Endothelial cell of umbilical vein (primary cell): ENCODE data around the gene UVSSA. TPM values are rescaled to one million over a fixed set of nuclear protein-coding genes. Genes with fewer than 3 reads are reported as not detected.

Experiments
- BruUV-seq: library from RNA; stranded (reverse); fragments of 400-500 nt; replicated peaks from 2 replicates; lab custom pipeline; 2021; lab: Mats Ljungman, UMichigan
- CTCF ChIA-PET: fragments of 300-600, 350-600 bp; sonication (Branson Sonifier 250); formaldehyde crosslinking; loops from one replicate; lab custom pipeline; 2021; ENCODE audit warnings: antibody characterized with exemption, inconsistent platforms; lab: Charles Lee
- POLR2A ChIA-PET: fragments of 300-600, 350-600 bp; sonication (Branson Sonifier 250); formaldehyde crosslinking; loops from one replicate; lab custom pipeline; 2021; ENCODE audit warnings: antibody characterized with exemption, inconsistent platforms; lab: Charles Lee
- DNase-seq: peaks from one replicate; pipeline ENCODE4 v3.0.0-alpha.2; 2011; ENCODE audit warnings: low read depth, low spot score
- FAIRE-seq: peaks from 2 replicates; lab custom pipeline; 2011; peaks lifted over from hg19 to GRCh38; lab: Jason Lieb, UNC
- H2AFZ ChIP-seq: 2 replicates; pipeline ENCODE4 v1.6.0; 2012; ENCODE audit warnings: low read depth, low read length, control low read depth, inconsistent platforms
- H3K27ac ChIP-seq: 2 replicates; pipeline ENCODE4 v1.5.1; 2011; ENCODE audit warnings: low read depth, mild to moderate bottlenecking, control low read depth, low read length, moderate library complexity; ENCODE audit not compliant: insufficient read depth
- H3K27me3 ChIP-seq, 2 experiments: 2 replicates each; pipeline versions ENCODE4 v1.6.0 to v1.6.1; 2011; ENCODE audit warnings: low read length in 2 of 2, mixed read lengths in 1 of 2; ENCODE audit not compliant: control insufficient read depth in 2 of 2, insufficient read depth in 2 of 2
- H3K36me3 ChIP-seq, 2 experiments: 2 replicates in 1 of 2; 3 replicates in 1 of 2; pipeline ENCODE4 v1.5.1; 2011; ENCODE audit warnings: low read length in 2 of 2, mild to moderate bottlenecking in 1 of 2, moderate library complexity in 1 of 2; ENCODE audit not compliant: control insufficient read depth in 2 of 2, insufficient read depth in 2 of 2; ENCODE audit errors: extremely low read depth in 1 of 2
- H3K4me1 ChIP-seq: 3 replicates; pipeline ENCODE4 v1.5.1; 2011; ENCODE audit warnings: mild to moderate bottlenecking, low read length; ENCODE audit not compliant: control insufficient read depth, insufficient read depth; ENCODE audit errors: extremely low read depth
- H3K4me2 ChIP-seq: 2 replicates; pipeline ENCODE4 v1.6.1; 2011; ENCODE audit warnings: low read length, control low read depth, mixed read lengths; ENCODE audit not compliant: insufficient read depth
- H3K4me3 ChIP-seq, 3 experiments: fragments of 200-600 bp in 1 of 3; sonication (generic), shearing (Covaris generic) in 1 of 3; replicated peaks in 1 of 3; 2 replicates each; pipeline ENCODE4 v1.5.1; 2011 to 2016; ENCODE audit warnings: control low read depth in 3 of 3, low read length in 3 of 3, mild to moderate bottlenecking in 2 of 3, inconsistent platforms in 1 of 3, low read depth in 1 of 3, moderate library complexity in 1 of 3; ENCODE audit not compliant: insufficient read depth in 1 of 3
- H3K79me2 ChIP-seq: 2 replicates; pipeline ENCODE4 v1.6.0; 2012; ENCODE audit warnings: low read length, inconsistent platforms; ENCODE audit not compliant: control insufficient read depth, insufficient read depth
- H3K9ac ChIP-seq: replicated peaks from 2 replicates; pipeline ENCODE3; 2011; ENCODE audit warnings: low read length, control low read depth; ENCODE audit not compliant: insufficient read depth; ENCODE audit errors: extremely low read depth
- H3K9me1 ChIP-seq: replicated peaks from 3 replicates; pipeline ENCODE4 v1.6.0; 2011; ENCODE audit warnings: mild to moderate bottlenecking, low read length; ENCODE audit not compliant: control insufficient read depth, insufficient read depth; ENCODE audit errors: extremely low read depth
- H3K9me3 ChIP-seq: replicated peaks from 2 replicates; pipeline ENCODE4 v1.5.1; 2012; ENCODE audit warnings: low read length, inconsistent platforms; ENCODE audit not compliant: control insufficient read depth, insufficient read depth
- H4K20me1 ChIP-seq: replicated peaks from 2 replicates; pipeline ENCODE3; 2011; ENCODE audit warnings: mild to moderate bottlenecking, low read length; ENCODE audit not compliant: control insufficient read depth, insufficient read depth; ENCODE audit errors: extremely low read depth
- EZH2 ChIP-seq: IDR thresholded peaks from 2 replicates; pipeline ENCODE4 v1.6.1; 2012; ENCODE audit warnings: borderline replicate concordance, low read depth, mild to moderate bottlenecking, moderate library complexity, low read length, inconsistent platforms; ENCODE audit not compliant: severe bottlenecking
- FOS ChIP-seq: IDR thresholded peaks from 2 replicates; pipeline ENCODE4 v1.6.1; 2011; ENCODE audit warnings: mild to moderate bottlenecking, low read length, moderate library complexity, borderline replicate concordance; ENCODE audit not compliant: insufficient read depth
- GATA2 ChIP-seq: IDR thresholded peaks from 2 replicates; pipeline ENCODE4 v1.7.0; 2011; ENCODE audit warnings: low read depth, mild to moderate bottlenecking, moderate library complexity, mixed read lengths, low read length; ENCODE audit not compliant: insufficient read length, insufficient read depth
- JUN ChIP-seq: IDR thresholded peaks from 2 replicates; pipeline ENCODE4 v1.6.1; 2011; ENCODE audit warnings: borderline replicate concordance, low read depth; ENCODE audit not compliant: insufficient read length, insufficient read depth
- MYC ChIP-seq: IDR thresholded peaks from one replicate; pipeline ENCODE4 v1.6.1; 2011; ENCODE audit warnings: mild to moderate bottlenecking, low read depth, low read length
- POLR2A ChIP-seq: IDR thresholded peaks from 2 replicates; pipeline ENCODE4 v1.6.1; 2012; ENCODE audit warnings: low read depth, mild to moderate bottlenecking, control low read depth, low read length
- POLR2AphosphoS5 ChIP-seq: IDR thresholded peaks from 2 replicates; pipeline ENCODE4 v1.6.1; 2012; ENCODE audit warnings: low read depth, mild to moderate bottlenecking, control low read depth, low read length, moderate library complexity; ENCODE audit not compliant: insufficient read depth
- dilution Hi-C: fragments of 300-500 bp; cut with MboI; formaldehyde crosslinking; loops from one replicate; pipeline ENCODE4 v1.15.0; 2019; ENCODE audit warnings: low sequenced_read_pairs; ENCODE audit not compliant: extremely low pct_ligation_motif_present
- intact Hi-C: fragments of 100-400 bp; cut with micrococcal nuclease; formaldehyde crosslinking; loops from one replicate; pipeline ENCODE4 v1.10.0; 2022
- polyA plus RNA-seq, 4 experiments: library from polyadenylated mRNA; depleted of rRNA in 3 of 4; stranded (reverse) in 3 of 4; unstranded in 1 of 4; fragments of >200 nt; gene quantifications; 2 replicates each; pipeline versions ENCODE4 v1.2.1 to v1.2.3, GENCODE V29; 2011 to 2012; ENCODE audit warnings: missing spikeins in 1 of 4
- total RNA-seq: library from RNA; stranded (reverse); gene quantifications from 2 replicates; pipeline ENCODE4 v1.2.3, GENCODE V29; 2021
- TF ChIP-seq, protein P1 (sequence below), 2 donors: IDR thresholded peaks; 1 replicate in 1 of 2; 2 replicates in 1 of 2; pipeline ENCODE4 v1.5.1; 2011; ENCODE audit warnings: low read length in 2 of 2, mild to moderate bottlenecking in 2 of 2, moderate library complexity in 2 of 2, control low read depth in 1 of 2, inconsistent platforms in 1 of 2, low read depth in 1 of 2; ENCODE audit not compliant: insufficient read depth in 1 of 2; ENCODE audit errors: extremely low read depth in 1 of 2
- TF ChIP-seq, protein P2 (sequence below): IDR thresholded peaks from 2 replicates; pipeline ENCODE4 v1.6.1; 2011; ENCODE audit not compliant: insufficient read depth, insufficient read length

UVSSA gene
- total and polyA plus RNA-seq, 2 donors (not counting 3 experiments of a cell fraction or from before 2014, with no cell fraction given): 7.1 to 14.9 TPM

DNA sequence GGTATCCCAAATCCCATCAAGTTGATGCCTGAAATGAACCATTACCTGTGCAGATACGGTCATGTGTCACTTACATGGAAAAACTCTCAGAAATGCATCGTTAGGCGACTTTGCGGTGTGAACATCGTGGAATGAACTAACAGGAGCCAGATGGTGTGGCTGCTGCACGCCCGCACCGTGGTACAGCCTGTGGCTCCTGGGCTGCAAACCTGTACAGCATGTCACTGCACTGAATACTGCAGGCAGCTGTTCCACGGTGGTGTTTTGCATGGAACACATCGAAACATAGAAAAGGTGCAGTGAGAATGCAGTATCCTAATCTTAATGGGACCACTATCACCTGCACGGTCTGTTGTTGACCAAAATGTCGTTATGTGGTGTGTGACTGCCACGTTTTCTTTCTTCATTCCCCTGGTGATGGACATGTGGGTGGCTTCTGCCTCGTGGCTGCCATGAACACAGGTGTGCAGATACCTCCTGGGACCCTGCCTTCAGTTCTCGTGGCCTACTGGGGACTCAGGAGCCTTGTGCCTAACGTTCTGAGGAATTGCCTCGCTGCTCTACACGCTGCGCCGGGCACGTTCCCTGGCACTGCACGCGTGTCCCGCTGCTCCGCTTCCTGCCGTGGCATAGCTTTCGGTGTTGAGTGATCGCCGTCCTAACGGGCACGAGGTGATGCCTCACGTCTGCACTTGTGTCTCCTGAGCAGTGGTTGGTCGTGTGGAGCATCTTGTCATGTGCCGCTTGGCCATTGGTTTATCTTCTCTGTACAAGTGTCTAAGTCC lies 38.9 kb upstream of the UVSSA start:
- ChIA-PET POLR2A (no interaction called here), CTCF (interaction anchor here (0.5 to 1.3 kb wide), 4 partner anchors 10 to 590 kb away, joined by 3 to 5 read pairs (median 3); no protein-coding TSS in a partner anchor)
- Histone ChIP-seq H3K79me2 (peaks cover 76% of the 10 kb centered on the region), H3K27ac (no peak overlapping the region), H3K4me2 (no peak overlapping the region), H3K9ac (no peak overlapping the region), H3K27me3 (no peaks in the 10 kb centered on the region), H3K9me1 (no peaks in the 10 kb centered on the region), H3K36me3 (peaks cover 4 to 13% of the 10 kb centered on the region in 2 experiments), H2AFZ (no peak overlapping the region), H3K9me3 (no peaks in the 10 kb centered on the region), H3K4me3 (no peak overlapping the region), H3K4me1 (peaks cover 11% of the 10 kb centered on the region), H4K20me1 (no peaks in the 10 kb centered on the region)
- BruUV-seq: no TSS peak
- intact Hi-C loops (loop anchor here (5.0 kb wide), 1 partner anchor 71 kb away; no protein-coding TSS in a partner anchor), dilution Hi-C loops (no loop called here)
- FAIRE-seq: no peak
- TF ChIP-seq, protein P1, sequence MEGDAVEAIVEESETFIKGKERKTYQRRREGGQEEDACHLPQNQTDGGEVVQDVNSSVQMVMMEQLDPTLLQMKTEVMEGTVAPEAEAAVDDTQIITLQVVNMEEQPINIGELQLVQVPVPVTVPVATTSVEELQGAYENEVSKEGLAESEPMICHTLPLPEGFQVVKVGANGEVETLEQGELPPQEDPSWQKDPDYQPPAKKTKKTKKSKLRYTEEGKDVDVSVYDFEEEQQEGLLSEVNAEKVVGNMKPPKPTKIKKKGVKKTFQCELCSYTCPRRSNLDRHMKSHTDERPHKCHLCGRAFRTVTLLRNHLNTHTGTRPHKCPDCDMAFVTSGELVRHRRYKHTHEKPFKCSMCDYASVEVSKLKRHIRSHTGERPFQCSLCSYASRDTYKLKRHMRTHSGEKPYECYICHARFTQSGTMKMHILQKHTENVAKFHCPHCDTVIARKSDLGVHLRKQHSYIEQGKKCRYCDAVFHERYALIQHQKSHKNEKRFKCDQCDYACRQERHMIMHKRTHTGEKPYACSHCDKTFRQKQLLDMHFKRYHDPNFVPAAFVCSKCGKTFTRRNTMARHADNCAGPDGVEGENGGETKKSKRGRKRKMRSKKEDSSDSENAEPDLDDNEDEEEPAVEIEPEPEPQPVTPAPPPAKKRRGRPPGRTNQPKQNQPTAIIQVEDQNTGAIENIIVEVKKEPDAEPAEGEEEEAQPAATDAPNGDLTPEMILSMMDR (IDR thresholded peaks at IDR 0.05; ENCODE audit: extremely low read depth in 1 of 2, insufficient read depth in 1 of 2, low read depth in 1 of 2, low read length in 2 of 2): no peak
- TF ChIP-seq POLR2A (no peak), FOS (no peak), JUN (no peak), POLR2AphosphoS5 (no peak), GATA2 (no peak), MYC (no peak), EZH2 (no peak)
- TF ChIP-seq, protein P2, sequence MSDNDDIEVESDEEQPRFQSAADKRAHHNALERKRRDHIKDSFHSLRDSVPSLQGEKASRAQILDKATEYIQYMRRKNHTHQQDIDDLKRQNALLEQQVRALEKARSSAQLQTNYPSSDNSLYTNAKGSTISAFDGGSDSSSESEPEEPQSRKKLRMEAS: no peak
- DNase-seq: no peak
